ENCODE results near the gene PRPF8.
"Not testable (repeated sequence)": the region's sequence is repeated elsewhere in the genome, so short reads cannot be mapped to it uniquely, and the experiment has no call there.

Gene PRPF8

DNA sequence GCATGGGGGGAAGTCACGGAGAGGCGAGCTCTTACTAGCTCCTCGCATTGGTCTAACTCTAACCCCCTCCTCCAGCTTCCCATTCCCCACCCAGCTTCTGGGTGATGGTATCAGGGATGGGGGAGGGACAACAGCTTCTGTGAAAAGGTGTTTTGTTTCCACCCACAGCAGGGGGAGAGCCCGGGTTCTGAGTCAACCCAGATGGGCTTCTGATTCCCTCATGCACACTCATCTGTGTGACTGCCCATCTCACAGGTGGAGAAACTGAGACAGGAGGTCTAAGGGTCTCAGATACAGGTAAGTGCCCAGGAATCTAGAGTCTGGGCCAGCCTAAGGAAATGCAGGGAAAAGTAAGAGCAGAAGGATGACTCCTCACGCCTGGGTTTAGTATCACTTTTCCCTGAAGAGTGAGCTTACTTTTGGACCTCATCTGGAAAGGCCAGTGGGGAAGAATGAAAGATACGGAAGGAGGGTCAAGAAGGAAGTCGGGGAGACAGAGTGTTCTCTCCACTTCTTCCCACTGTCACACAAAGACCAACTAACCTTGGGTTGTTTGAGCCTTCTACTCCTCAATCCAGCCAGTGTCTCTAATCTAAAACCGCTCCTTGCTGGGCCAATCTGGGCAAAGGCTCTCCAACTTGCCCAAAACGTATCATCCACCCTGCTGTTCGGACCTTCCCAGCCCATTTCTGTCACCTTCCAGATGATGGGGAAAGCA is 28.7 kb upstream of the PRPF8 start:
- peaks cover 30 to 33% of the 10 kb centered on the region in 2 donors for H3K4me1 Mint-ChIP-seq (ENCODE audit: low read depth in 2 of 2)
- peak overlapping the region; percentile 13 to 92 for H3K27ac Mint-ChIP-seq
- H3K4me3 Mint-ChIP-seq: peak overlapping the region in 1 of 2 donors; percentile 10
- DNase-seq (no peak), ATAC-seq (replicated peaks) (no peak)
- H3K36me3 Mint-ChIP-seq (ENCODE audit: insufficient read depth): peaks cover 27% of the 10 kb centered on the region
- no peaks in the 10 kb centered on the region for H3K9me3 Mint-ChIP-seq
- no peaks in the 10 kb centered on the region for H3K27me3 Mint-ChIP-seq

DNA sequence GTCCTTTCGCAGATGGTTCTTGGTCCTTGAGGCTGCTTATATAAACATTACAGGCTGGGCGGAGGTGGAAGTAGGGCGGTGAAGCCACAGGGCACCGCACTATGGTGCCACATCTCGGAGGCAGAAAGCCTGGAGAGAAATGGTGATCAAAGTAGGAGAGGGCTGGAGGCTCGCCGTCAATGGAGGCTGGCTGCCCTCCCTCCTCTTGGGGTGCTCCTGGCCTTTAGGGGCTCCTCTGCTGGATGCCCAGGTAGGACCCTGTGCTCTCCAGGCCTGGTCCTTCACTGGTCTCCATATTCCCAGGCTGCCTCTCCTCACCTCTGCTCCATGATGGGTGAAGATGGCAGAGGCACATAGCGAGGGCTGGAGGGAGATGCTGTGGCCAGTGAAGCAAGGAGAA is 27.6 kb upstream of the PRPF8 start:
- ATAC-seq (replicated peaks): no peak
- no peak for DNase-seq
- Mint-ChIP-seq H3K27ac (no peak overlapping the region), H3K4me1 (ENCODE audit: low read depth in 2 of 2) (peaks cover 20 to 30% of the 10 kb centered on the region in 2 donors), H3K4me3 (peak overlapping the region in 1 of 2 donors; percentile 75), H3K36me3 (ENCODE audit: insufficient read depth) (peaks cover 22% of the 10 kb centered on the region), H3K9me3 (no peaks in the 10 kb centered on the region), H3K27me3 (no peaks in the 10 kb centered on the region)

DNA sequence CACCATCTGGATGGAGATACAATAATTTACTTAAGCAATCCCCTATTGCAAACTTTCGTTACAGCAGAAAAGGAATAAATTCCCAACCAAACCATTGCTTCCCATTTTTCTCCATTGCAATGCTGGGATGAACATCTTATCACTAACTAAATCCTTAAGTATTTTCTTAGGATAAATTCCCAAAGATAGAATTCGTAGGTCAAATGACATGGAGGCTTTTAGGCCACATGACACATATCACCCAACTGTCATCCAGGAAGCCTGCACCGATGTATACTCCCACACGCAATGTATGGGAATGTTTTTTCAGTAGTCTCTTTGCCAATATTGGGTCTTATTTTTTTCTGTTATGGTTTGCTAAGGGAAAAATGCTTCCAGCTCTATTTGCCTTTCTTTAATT is 27.1 kb upstream of the PRPF8 start:
- Mint-ChIP-seq H3K4me3 (peak overlapping the region; percentile 64 to 75), H3K9me3 (no peaks in the 10 kb centered on the region), H3K27ac (peak overlapping the region in 1 of 2 donors; percentile 84), H3K27me3 (no peaks in the 10 kb centered on the region), H3K36me3 (ENCODE audit: insufficient read depth) (peaks cover 18% of the 10 kb centered on the region), H3K4me1 (ENCODE audit: low read depth in 2 of 2) (peaks cover 15 to 31% of the 10 kb centered on the region in 2 donors)
- no peak for DNase-seq
- no peak for ATAC-seq (replicated peaks)

- ATAC-seq (replicated peaks) (no peak), DNase-seq (no peak)
- peak overlapping the region; percentile 64 to 75 for H3K4me3 Mint-ChIP-seq
- H3K4me1 Mint-ChIP-seq (ENCODE audit: low read depth in 2 of 2): peaks cover 9 to 26% of the 10 kb centered on the region in 2 donors
- no peaks in the 10 kb centered on the region for H3K27me3 Mint-ChIP-seq
- no peaks in the 10 kb centered on the region for H3K9me3 Mint-ChIP-seq
- H3K36me3 Mint-ChIP-seq (ENCODE audit: insufficient read depth): peaks cover 10% of the 10 kb centered on the region
- peak overlapping the region; percentile 19 to 84 for H3K27ac Mint-ChIP-seq
Measured at GRCh38 chr17:1710807-1711553, 26.3 kb upstream of the PRPF8 start.

GRCh38 chr17:1709971-1710806 is 25.5 kb upstream of the PRPF8 start, which contains the start of gene TLCD2:
TSS of gene TLCD2 (minus strand) at chr17:1710377. CDS start at chr17:1710242, 135 bp downstream.
- peaks cover 7 to 25% of the 10 kb centered on the region in 2 donors for H3K4me1 Mint-ChIP-seq (ENCODE audit: low read depth in 2 of 2)
- H3K27me3 Mint-ChIP-seq: peaks cover 0 to 2% of the 10 kb centered on the region in 2 donors
- H3K9me3 Mint-ChIP-seq: no peaks in the 10 kb centered on the region
- no peak for DNase-seq
- H3K4me3 Mint-ChIP-seq: peak within 1 kb of the TSS; percentile 71 to 75
- peaks cover 7% of the 10 kb centered on the region for H3K36me3 Mint-ChIP-seq (ENCODE audit: insufficient read depth)
- ATAC-seq (replicated peaks): peak; percentile 11
- H3K27ac Mint-ChIP-seq: peak within 1 kb of the TSS; percentile 19 to 84

DNA sequence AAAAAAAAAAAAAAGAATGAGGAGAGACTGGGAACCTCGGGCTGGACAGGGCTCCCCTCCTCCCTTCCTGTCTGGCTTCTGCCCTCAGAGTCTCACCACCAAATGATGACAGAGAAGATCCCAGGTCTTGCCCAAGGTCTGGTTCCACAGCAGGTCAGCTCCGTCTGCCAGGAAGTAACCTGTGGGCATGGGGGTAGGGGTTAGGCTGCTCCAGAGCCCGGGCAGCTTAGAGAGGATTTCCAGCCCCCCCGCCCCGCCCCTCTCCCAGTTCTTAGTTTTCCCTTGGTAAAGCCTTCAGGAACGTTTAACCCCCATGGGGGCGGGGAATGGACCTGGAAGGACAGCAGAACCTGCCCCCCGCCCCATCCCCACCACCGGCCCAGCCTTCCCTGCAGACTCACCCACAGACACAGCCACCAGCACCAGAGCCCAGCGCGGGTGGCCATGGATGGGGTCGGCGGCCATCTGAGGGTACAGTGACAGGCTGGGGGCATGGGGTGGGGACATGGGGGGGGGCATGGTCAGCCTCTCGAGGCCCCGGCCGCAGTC is 24.8 kb upstream of the PRPF8 start:
- ATAC-seq (replicated peaks) (no peak), DNase-seq (no peak)
- Mint-ChIP-seq H3K4me1 (ENCODE audit: low read depth in 2 of 2) (peaks cover 4 to 21% of the 10 kb centered on the region in 2 donors), H3K27me3 (peaks cover 0 to 5% of the 10 kb centered on the region in 2 donors), H3K27ac (no peak overlapping the region), H3K4me3 (peak overlapping the region; percentile 71 to 75), H3K9me3 (no peaks in the 10 kb centered on the region), H3K36me3 (ENCODE audit: insufficient read depth) (peaks cover 4% of the 10 kb centered on the region)

DNA sequence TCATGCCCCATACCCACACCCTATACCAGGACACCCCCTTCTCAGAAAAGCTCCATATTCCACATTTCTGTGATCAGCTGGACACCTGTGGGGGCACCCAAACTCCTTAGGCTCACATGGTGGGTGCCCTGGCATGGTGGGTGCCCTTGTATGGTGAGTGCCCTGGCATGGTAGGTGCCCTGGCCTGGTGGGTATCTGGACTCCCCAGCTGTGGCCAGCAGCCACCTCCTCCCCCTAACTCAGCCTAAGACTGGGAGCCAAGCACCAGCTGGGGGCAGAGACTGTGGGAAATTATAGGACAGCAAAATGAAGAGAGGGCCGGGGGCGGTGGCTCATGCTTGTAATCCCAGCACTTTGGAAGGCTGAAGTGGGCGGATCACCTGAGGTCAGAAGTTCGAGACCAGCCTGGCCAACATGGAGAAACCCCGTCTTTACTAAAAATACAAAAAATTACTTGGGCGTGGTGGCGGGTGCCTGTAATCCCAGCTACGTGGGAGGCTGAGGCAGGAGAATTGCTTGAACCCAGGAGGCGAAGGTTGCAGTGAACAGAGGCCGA is 24.2 kb upstream of the PRPF8 start:
- DNase-seq; ATAC-seq (replicated peaks); H3K27me3 Mint-ChIP-seq; H3K9me3 Mint-ChIP-seq; H3K36me3 Mint-ChIP-seq (ENCODE audit: insufficient read depth): not testable (repeated sequence)
- Mint-ChIP-seq H3K4me1 (ENCODE audit: low read depth in 2 of 2) (peaks cover 0 to 19% of the 10 kb centered on the region in 2 donors), H3K4me3 (peak overlapping the region; percentile 71 to 75), H3K27ac (peak overlapping the region in 1 of 2 donors; percentile 30)

- Mint-ChIP-seq H3K27ac (peak overlapping the region in 1 of 2 donors; percentile 78), H3K27me3 (peaks cover 0 to 5% of the 10 kb centered on the region in 2 donors), H3K4me1 (ENCODE audit: low read depth in 2 of 2) (peaks cover 0 to 15% of the 10 kb centered on the region in 2 donors), H3K36me3 (ENCODE audit: insufficient read depth) (peaks cover 4% of the 10 kb centered on the region), H3K9me3 (no peaks in the 10 kb centered on the region), H3K4me3 (peak overlapping the region in 1 of 2 donors; percentile 19)
- ATAC-seq (replicated peaks) (peak; percentile 91), DNase-seq (peak in 2 of 3 experiments; percentile 53 to 58)
Measured at GRCh38 chr17:1707107-1707506, 22.4 kb upstream of the PRPF8 start.

- H3K4me1 Mint-ChIP-seq (ENCODE audit: low read depth in 2 of 2): peaks cover 0 to 10% of the 10 kb centered on the region in 2 donors
- H3K9me3 Mint-ChIP-seq: no peaks in the 10 kb centered on the region
- DNase-seq (no peak), ATAC-seq (replicated peaks) (no peak)
- H3K4me3 Mint-ChIP-seq: no peak overlapping the region
- peaks cover 0 to 5% of the 10 kb centered on the region in 2 donors for H3K27me3 Mint-ChIP-seq
- no peak overlapping the region for H3K27ac Mint-ChIP-seq
- peaks cover 4% of the 10 kb centered on the region for H3K36me3 Mint-ChIP-seq (ENCODE audit: insufficient read depth)
Measured at GRCh38 chr17:1705004-1705403, 20.3 kb upstream of the PRPF8 start.

GRCh38 chr17:1703063-1703462 is 18.4 kb upstream of the PRPF8 start:
- no peak for ATAC-seq (replicated peaks)
- H3K27ac Mint-ChIP-seq: no peak overlapping the region
- H3K36me3 Mint-ChIP-seq (ENCODE audit: insufficient read depth): no peaks in the 10 kb centered on the region
- no peaks in the 10 kb centered on the region for H3K9me3 Mint-ChIP-seq
- H3K4me1 Mint-ChIP-seq (ENCODE audit: low read depth in 2 of 2): peaks cover 0 to 10% of the 10 kb centered on the region in 2 donors
- H3K27me3 Mint-ChIP-seq: peaks cover 0 to 5% of the 10 kb centered on the region in 2 donors
- H3K4me3 Mint-ChIP-seq: no peak overlapping the region
- DNase-seq: no peak

GRCh38 chr17:1699891-1700290 is 15.2 kb upstream of the PRPF8 start:
- H3K4me3 Mint-ChIP-seq; H3K9me3 Mint-ChIP-seq; DNase-seq; H3K36me3 Mint-ChIP-seq (ENCODE audit: insufficient read depth); H3K4me1 Mint-ChIP-seq (ENCODE audit: low read depth in 2 of 2); H3K27me3 Mint-ChIP-seq; H3K27ac Mint-ChIP-seq; ATAC-seq (replicated peaks): not testable (repeated sequence)

DNA sequence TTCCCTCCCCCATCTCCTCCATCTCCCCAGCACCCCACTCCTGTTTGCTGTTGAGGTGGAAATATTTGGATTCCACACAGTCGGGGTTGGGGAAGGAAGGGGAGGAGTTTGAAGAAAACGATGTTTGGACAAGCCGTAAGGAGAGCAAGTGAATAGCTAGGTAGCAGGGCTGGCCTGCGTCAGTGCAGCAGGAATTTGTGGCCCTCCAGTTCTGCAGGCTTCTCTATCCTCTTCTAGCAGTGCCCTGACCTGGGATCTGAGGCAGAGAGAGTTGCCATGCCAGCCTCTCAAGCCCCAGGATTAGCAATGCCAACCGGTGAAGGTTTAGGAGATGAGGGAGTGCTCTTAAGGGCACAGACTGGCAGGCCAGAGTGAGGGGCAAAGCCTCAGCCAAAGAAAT is 13.0 kb upstream of the PRPF8 start:
- Mint-ChIP-seq H3K27me3 (peaks cover 0 to 6% of the 10 kb centered on the region in 2 donors), H3K27ac (no peak overlapping the region), H3K9me3 (no peaks in the 10 kb centered on the region), H3K4me1 (ENCODE audit: low read depth in 2 of 2) (no peaks in the 10 kb centered on the region), H3K36me3 (ENCODE audit: insufficient read depth) (no peaks in the 10 kb centered on the region), H3K4me3 (no peak overlapping the region)
- ATAC-seq (replicated peaks): no peak
- no peak for DNase-seq

DNA sequence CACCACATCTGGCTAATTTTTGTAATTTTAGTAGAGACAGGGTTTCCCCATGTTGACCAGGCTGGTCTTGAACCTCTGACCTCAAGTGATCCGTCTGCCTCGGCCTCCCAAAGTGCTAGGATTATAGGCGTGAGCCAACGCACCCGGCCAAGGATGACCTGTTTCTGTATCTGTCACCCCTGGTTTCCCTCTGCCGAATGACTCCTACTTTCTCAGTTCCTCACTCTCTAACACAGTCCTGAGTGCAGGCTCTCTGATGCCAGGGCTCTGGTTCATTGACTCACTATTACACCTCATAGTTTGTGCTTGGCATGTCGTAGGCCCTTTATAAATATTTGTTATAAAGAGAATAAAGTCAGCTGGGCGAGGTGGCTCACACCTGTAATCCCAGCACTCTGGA is 10.7 kb upstream of the PRPF8 start:
- H3K36me3 Mint-ChIP-seq (ENCODE audit: insufficient read depth): no peaks in the 10 kb centered on the region
- no peaks in the 10 kb centered on the region for H3K4me1 Mint-ChIP-seq (ENCODE audit: low read depth in 2 of 2)
- no peak overlapping the region for H3K27ac Mint-ChIP-seq
- H3K9me3 Mint-ChIP-seq: no peaks in the 10 kb centered on the region
- no peak for ATAC-seq (replicated peaks)
- no peak overlapping the region for H3K4me3 Mint-ChIP-seq
- peaks cover 0 to 6% of the 10 kb centered on the region in 2 donors for H3K27me3 Mint-ChIP-seq
- DNase-seq: no peak
